Measurements from ENCODE around the gene USP6NL. TPM values are rescaled to one million over a fixed set of nuclear protein-coding genes. Genes with fewer than 3 reads are reported as not detected.

The USP6NL gene
- polyA plus RNA-seq, 1 experiment = 13.0 TPM

DNA sequence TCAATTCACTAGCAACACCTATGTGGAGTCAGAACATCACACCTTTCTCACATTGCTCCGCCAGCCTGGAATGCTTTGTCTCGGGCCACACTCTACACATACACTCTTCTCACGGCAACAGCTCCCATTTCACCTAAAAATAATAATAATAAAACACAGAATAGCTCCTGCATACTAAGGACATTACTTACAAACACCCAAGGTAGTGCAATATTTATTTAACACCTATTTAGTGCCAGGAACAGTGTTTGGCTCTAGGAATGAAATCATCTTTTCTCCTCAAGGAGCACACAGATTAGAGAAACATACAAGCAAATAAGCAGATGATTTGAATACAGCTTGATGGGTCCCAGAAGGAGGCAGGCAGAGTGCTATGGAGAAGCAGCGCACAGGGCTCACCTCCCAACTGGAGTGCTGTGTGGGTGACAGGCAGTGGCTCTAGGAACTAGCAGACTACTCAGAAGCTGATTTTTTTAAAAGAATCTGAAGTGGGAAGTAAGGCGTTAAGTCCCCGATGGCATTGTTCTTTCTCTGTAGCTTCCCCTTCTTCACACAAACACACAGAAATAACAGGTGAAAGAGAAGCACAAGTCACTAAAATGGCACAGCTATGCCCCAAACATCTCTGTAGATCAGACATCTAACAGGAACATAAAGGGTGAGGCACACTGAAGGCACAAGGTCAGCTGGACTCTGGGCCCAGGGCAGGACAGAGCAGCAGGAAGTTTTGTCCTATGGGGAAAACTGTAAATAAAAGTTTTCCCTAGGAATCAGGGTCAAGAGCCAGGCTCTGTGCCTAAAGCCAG is 16.7 kb downstream of the USP6NL start:
- no peak overlapping the region for H3K4me3 ChIP-seq (ENCODE audit: low read depth, low read length)
- TF ChIP-seq, protein P1, sequence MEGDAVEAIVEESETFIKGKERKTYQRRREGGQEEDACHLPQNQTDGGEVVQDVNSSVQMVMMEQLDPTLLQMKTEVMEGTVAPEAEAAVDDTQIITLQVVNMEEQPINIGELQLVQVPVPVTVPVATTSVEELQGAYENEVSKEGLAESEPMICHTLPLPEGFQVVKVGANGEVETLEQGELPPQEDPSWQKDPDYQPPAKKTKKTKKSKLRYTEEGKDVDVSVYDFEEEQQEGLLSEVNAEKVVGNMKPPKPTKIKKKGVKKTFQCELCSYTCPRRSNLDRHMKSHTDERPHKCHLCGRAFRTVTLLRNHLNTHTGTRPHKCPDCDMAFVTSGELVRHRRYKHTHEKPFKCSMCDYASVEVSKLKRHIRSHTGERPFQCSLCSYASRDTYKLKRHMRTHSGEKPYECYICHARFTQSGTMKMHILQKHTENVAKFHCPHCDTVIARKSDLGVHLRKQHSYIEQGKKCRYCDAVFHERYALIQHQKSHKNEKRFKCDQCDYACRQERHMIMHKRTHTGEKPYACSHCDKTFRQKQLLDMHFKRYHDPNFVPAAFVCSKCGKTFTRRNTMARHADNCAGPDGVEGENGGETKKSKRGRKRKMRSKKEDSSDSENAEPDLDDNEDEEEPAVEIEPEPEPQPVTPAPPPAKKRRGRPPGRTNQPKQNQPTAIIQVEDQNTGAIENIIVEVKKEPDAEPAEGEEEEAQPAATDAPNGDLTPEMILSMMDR (IDR thresholded peaks at IDR 0.05; ENCODE audit: low read depth, low read length) = no peak
- no peak for DNase-seq (ENCODE audit: low read depth, low spot score)
- H3K27ac ChIP-seq (ENCODE audit: low read depth, low read length) = no peak overlapping the region
- ChIA-PET CTCF (interaction anchor here (1.4 kb wide), 1 partner anchor 13 kb away, joined by 5 read pairs; no protein-coding TSS in a partner anchor), POLR2A (interaction anchor here (1.2 kb wide), 1 partner anchor 60 kb away, joined by 3 read pairs; no protein-coding TSS in a partner anchor)
- no peaks in the 10 kb centered on the region for H3K9me3 ChIP-seq (ENCODE audit: control insufficient read depth, insufficient read depth, low read length)
- no peaks in the 10 kb centered on the region for H3K27me3 ChIP-seq (ENCODE audit: control insufficient read depth, insufficient read depth, low read length)

DNA sequence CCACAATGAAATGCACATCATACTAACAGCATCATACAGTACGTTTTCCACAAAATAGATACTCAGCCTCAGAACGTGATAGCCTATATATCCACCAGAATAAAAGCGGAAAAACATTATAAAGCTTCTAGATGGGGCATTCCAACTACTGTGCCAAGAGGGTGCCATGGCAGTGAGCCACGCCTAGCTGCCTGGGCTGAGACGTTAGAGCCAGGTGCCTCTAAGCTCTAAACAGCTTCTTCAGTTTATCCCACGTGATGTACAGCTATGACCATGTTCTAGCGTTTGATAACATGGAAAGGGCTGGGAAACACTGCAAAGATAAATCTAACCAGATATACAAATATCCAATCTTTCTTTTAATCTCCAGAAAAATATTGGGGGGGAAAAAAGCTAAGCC is 17.8 kb downstream of the USP6NL start:
- Histone ChIP-seq H3K27me3 (ENCODE audit: control insufficient read depth, insufficient read depth, low read length) (no peaks in the 10 kb centered on the region), H3K27ac (ENCODE audit: low read depth, low read length) (no peak overlapping the region), H3K9me3 (ENCODE audit: control insufficient read depth, insufficient read depth, low read length) (no peaks in the 10 kb centered on the region), H3K4me3 (ENCODE audit: low read depth, low read length) (no peak overlapping the region)
- TF ChIP-seq, protein P1 (IDR thresholded peaks at IDR 0.05; ENCODE audit: low read depth, low read length) = no peak
- DNase-seq (ENCODE audit: low read depth, low spot score) = no peak
- ChIA-PET CTCF (interaction anchor here (1.2 to 1.4 kb wide), 3 partner anchors 13 to 164 kb away, joined by 3 to 6 read pairs (median 5); no protein-coding TSS in a partner anchor), POLR2A (interaction anchor here (1.2 kb wide), 1 partner anchor 59 kb away, joined by 3 read pairs; no protein-coding TSS in a partner anchor)

DNA sequence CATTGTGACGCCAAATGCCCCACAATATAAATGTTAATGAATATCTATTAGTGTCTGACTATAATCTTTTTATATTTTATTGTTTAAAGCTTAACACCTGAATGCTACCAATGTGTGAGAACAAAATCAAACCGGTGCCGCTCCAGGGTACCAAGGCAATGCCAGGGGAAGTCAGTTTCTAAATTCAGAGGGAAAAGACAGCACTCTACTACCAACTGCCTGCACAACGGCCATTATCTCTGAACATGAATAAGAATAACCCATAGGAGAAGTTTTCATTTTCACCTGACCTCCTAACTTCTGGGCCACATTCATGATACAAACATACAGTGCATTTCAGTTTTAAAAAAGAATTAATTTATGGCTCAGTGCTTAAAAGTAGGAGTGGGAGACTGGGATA is 21.7 kb downstream of the USP6NL start:
- Histone ChIP-seq H3K9me3 (ENCODE audit: control insufficient read depth, insufficient read depth, low read length) (peaks cover 3% of the 10 kb centered on the region; the same call in 1 of the 2 replicates), H3K4me3 (ENCODE audit: low read depth, low read length) (no peak overlapping the region), H3K27ac (ENCODE audit: low read depth, low read length) (no peak overlapping the region), H3K27me3 (ENCODE audit: control insufficient read depth, insufficient read depth, low read length) (no peaks in the 10 kb centered on the region)
- POLR2A ChIA-PET = no interaction called here
- DNase-seq (ENCODE audit: low read depth, low spot score) = no peak
- CTCF ChIA-PET = no interaction called here
- TF ChIP-seq, protein P1 (IDR thresholded peaks at IDR 0.05; ENCODE audit: low read depth, low read length) = no peak

DNA sequence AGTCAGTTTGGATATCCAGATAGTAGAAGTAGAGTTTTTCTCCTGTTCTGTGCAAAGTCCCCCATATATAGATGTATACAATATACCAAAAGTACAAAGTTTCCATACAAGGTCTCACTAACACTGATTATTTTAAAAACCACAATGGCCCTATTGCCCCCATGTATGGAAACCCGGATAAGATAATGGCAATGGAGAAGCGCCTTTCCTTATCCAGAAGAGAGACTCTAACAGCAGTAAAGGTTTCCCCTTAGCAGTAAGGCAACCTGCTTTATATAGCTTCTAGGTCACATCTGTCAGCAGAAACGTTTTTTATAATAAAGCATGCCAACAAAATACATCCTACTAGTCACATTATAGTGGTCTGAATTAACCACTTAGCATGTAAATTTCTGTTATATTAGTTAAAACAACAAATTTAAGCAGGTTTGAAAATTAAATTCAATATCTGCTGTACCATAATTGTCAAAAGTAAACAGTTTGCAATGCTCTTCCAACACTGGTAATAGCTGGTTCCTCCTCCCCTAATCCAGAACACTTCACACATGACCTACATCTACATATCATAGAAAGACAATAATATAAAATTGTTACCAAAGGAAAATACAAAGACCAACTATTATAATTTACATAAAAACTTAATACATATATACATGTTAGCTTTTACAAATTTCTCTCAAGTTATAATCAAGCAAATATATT is 22.4 kb downstream of the USP6NL start:
- TF ChIP-seq, protein P1 (IDR thresholded peaks at IDR 0.05; ENCODE audit: low read depth, low read length) = no peak
- no peak overlapping the region for H3K4me3 ChIP-seq (ENCODE audit: low read depth, low read length)
- CTCF ChIA-PET = interaction anchor here (0.6 kb wide), 1 partner anchor 73 kb away, joined by 3 read pairs; no protein-coding TSS in a partner anchor
- DNase-seq (ENCODE audit: low read depth, low spot score) = no peak
- H3K27me3 ChIP-seq (ENCODE audit: control insufficient read depth, insufficient read depth, low read length) = no peaks in the 10 kb centered on the region
- POLR2A ChIA-PET = interaction anchor here (0.6 kb wide), 1 partner anchor 304 kb away, joined by 3 read pairs; no protein-coding TSS in a partner anchor
- no peak overlapping the region for H3K27ac ChIP-seq (ENCODE audit: low read depth, low read length)
- peaks cover 3% of the 10 kb centered on the region; the same call in 1 of the 2 replicates for H3K9me3 ChIP-seq (ENCODE audit: control insufficient read depth, insufficient read depth, low read length)
